Brain microvascular endothelial cell (primary cell): ENCODE measurements around the gene GPR149.

Source experiments
- DNase-seq: peaks from one replicate; pipeline ENCODE4 v3.0.0-alpha.2; 2020
- H3K27ac ChIP-seq: fragments of 250-450 bp; sonication (Bioruptor Pico); 2 replicates; pipeline ENCODE4 v1.5.1; 2020; ENCODE audit warnings: mild to moderate bottlenecking, moderate library complexity
- H3K27me3 ChIP-seq: fragments of 250-450 bp; sonication (Bioruptor Pico); replicated peaks from 2 replicates; pipeline ENCODE4 v1.5.1; 2020; ENCODE audit warnings: mild to moderate bottlenecking
- H3K36me3 ChIP-seq: fragments of 250-450 bp; sonication (Bioruptor Pico); replicated peaks from 2 replicates; pipeline ENCODE4 v1.5.1; 2020; ENCODE audit warnings: mild to moderate bottlenecking
- H3K4me3 ChIP-seq: 2 replicates; pipeline ENCODE4 v1.5.1; 2011; ENCODE audit warnings: low read depth, mild to moderate bottlenecking, control low read depth, low read length, moderate library complexity
- CTCF ChIP-seq: IDR thresholded peaks from 2 replicates; pipeline ENCODE4 v1.5.1; 2011; ENCODE audit warnings: low read depth, mild to moderate bottlenecking, moderate library complexity, low read length, control low read depth, inconsistent platforms; ENCODE audit errors: missing control alignments
- in situ Hi-C: cut with HindIII; loops from 2 replicates; pipeline ENCODE4 v1.10.0; 2017; ENCODE audit warnings: low sequenced_read_pairs, low pct_ligation_motif_present

The GPR149 gene

GRCh38 chr3:154294016-154294415 lies 136.0 kb downstream of the GPR149 start:
- no peaks in the 10 kb centered on the region for H3K27me3 ChIP-seq
- in situ Hi-C loops: no loop called here
- TF ChIP-seq CTCF: no peak
- no peak for DNase-seq
- no peak overlapping the region for H3K4me3 ChIP-seq
- no peak overlapping the region for H3K27ac ChIP-seq
- peaks cover 34% of the 10 kb centered on the region for H3K36me3 ChIP-seq

DNA sequence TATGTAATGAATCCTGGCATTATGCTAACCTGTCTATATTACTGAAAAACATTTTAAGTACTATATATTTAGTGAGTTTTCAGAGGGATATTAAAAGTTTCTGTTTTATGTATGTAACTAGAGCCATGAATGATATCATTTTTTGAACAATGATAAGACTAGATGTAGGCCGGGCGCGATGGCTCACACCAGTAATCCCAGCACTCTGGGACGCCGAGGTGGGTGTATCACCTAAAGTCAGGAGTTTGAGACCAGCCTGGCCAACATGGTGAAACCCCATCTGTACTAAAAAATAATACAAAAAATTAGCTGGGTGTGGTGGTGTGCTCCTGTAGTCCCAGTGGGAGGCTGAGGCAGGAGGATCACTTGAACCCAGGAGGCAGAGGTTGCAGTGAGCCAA lies 139.8 kb downstream of the GPR149 start:
- in situ Hi-C loops: no loop called here
- DNase-seq: no peak
- Histone ChIP-seq H3K36me3 (peaks cover 29% of the 10 kb centered on the region), H3K4me3 (no peak overlapping the region), H3K27me3 (no peaks in the 10 kb centered on the region), H3K27ac (no peak overlapping the region)
- no peak for TF ChIP-seq CTCF
